Measurements from ENCODE around the gene HECW1.

The HECW1 gene

GRCh38 chr7:43392638-43393330 is 280.3 kb downstream of the HECW1 start:
- H3K27me3 Mint-ChIP-seq, result peaks cover 16% of the 10 kb centered on the region
- DNase-seq (ENCODE audit: low spot score in 2 of 2) (no peak), ATAC-seq (ENCODE audit: low read depth) (no peak)
- H3K4me3 Mint-ChIP-seq, result no peak overlapping the region
- H3K36me3 Mint-ChIP-seq, result no peaks in the 10 kb centered on the region
- H3K9me3 Mint-ChIP-seq, result no peaks in the 10 kb centered on the region
- no peak overlapping the region for H3K27ac Mint-ChIP-seq
- H3K4me1 Mint-ChIP-seq, result no peaks in the 10 kb centered on the region

GRCh38 chr7:43394441-43395130 is 282.1 kb downstream of the HECW1 start:
- no peak overlapping the region for H3K4me3 Mint-ChIP-seq
- DNase-seq (ENCODE audit: low spot score in 2 of 2) (no peak), ATAC-seq (ENCODE audit: low read depth) (no peak)
- H3K9me3 Mint-ChIP-seq, result no peaks in the 10 kb centered on the region
- no peaks in the 10 kb centered on the region for H3K4me1 Mint-ChIP-seq
- H3K27me3 Mint-ChIP-seq, result peaks cover 16% of the 10 kb centered on the region
- H3K27ac Mint-ChIP-seq, result no peak overlapping the region
- no peaks in the 10 kb centered on the region for H3K36me3 Mint-ChIP-seq

- no peak overlapping the region for H3K4me3 Mint-ChIP-seq
- no peak overlapping the region for H3K27ac Mint-ChIP-seq
- no peaks in the 10 kb centered on the region for H3K36me3 Mint-ChIP-seq
- no peaks in the 10 kb centered on the region for H3K4me1 Mint-ChIP-seq
- ATAC-seq (ENCODE audit: low read depth), result no peak
- H3K27me3 Mint-ChIP-seq, result peaks cover 16% of the 10 kb centered on the region
- no peaks in the 10 kb centered on the region for H3K9me3 Mint-ChIP-seq
- DNase-seq (ENCODE audit: low spot score in 2 of 2), result no peak
Observed at GRCh38 chr7:43395351-43395750, 282.9 kb downstream of the HECW1 start.

- Mint-ChIP-seq H3K27me3 (peaks cover 17% of the 10 kb centered on the region), H3K4me3 (no peak overlapping the region), H3K36me3 (no peaks in the 10 kb centered on the region), H3K9me3 (no peaks in the 10 kb centered on the region), H3K27ac (no peak overlapping the region), H3K4me1 (no peaks in the 10 kb centered on the region)
- DNase-seq (ENCODE audit: low spot score in 2 of 2), result no peak
- no peak for ATAC-seq (ENCODE audit: low read depth)
Observed at GRCh38 chr7:43396187-43396740, 283.8 kb downstream of the HECW1 start.

- Mint-ChIP-seq H3K4me3 (no peak overlapping the region), H3K9me3 (no peaks in the 10 kb centered on the region), H3K27me3 (peaks cover 20% of the 10 kb centered on the region), H3K27ac (no peak overlapping the region), H3K4me1 (no peaks in the 10 kb centered on the region), H3K36me3 (no peaks in the 10 kb centered on the region)
- ATAC-seq (ENCODE audit: low read depth) (no peak), DNase-seq (ENCODE audit: low spot score in 2 of 2) (no peak)
Observed at GRCh38 chr7:43398831-43399230, 286.4 kb downstream of the HECW1 start.

- no peaks in the 10 kb centered on the region for H3K9me3 Mint-ChIP-seq
- no peak overlapping the region for H3K4me3 Mint-ChIP-seq
- H3K27me3 Mint-ChIP-seq, result peaks cover 3% of the 10 kb centered on the region
- DNase-seq (ENCODE audit: low spot score in 2 of 2) (no peak), ATAC-seq (ENCODE audit: low read depth) (no peak)
- H3K36me3 Mint-ChIP-seq, result no peaks in the 10 kb centered on the region
- no peak overlapping the region for H3K27ac Mint-ChIP-seq
- H3K4me1 Mint-ChIP-seq, result no peaks in the 10 kb centered on the region
Observed at GRCh38 chr7:43405948-43406347, 293.5 kb downstream of the HECW1 start.

GRCh38 chr7:43406961-43407360 is 294.5 kb downstream of the HECW1 start:
- DNase-seq (ENCODE audit: low spot score in 2 of 2) (no peak), ATAC-seq (ENCODE audit: low read depth) (no peak)
- no peaks in the 10 kb centered on the region for H3K9me3 Mint-ChIP-seq
- peaks cover 3% of the 10 kb centered on the region for H3K27me3 Mint-ChIP-seq
- no peak overlapping the region for H3K27ac Mint-ChIP-seq
- no peaks in the 10 kb centered on the region for H3K4me1 Mint-ChIP-seq
- no peaks in the 10 kb centered on the region for H3K36me3 Mint-ChIP-seq
- no peak overlapping the region for H3K4me3 Mint-ChIP-seq

- no peak overlapping the region for H3K4me3 Mint-ChIP-seq
- ATAC-seq (ENCODE audit: low read depth) (no peak), DNase-seq (ENCODE audit: low spot score in 2 of 2) (no peak)
- H3K27me3 Mint-ChIP-seq, result no peaks in the 10 kb centered on the region
- no peaks in the 10 kb centered on the region for H3K9me3 Mint-ChIP-seq
- H3K36me3 Mint-ChIP-seq, result no peaks in the 10 kb centered on the region
- no peaks in the 10 kb centered on the region for H3K4me1 Mint-ChIP-seq
- H3K27ac Mint-ChIP-seq, result no peak overlapping the region
Observed at GRCh38 chr7:43408981-43409380, 296.5 kb downstream of the HECW1 start.

GRCh38 chr7:43417455-43417854 is 305.0 kb downstream of the HECW1 start:
- ATAC-seq (ENCODE audit: low read depth) (no peak), DNase-seq (ENCODE audit: low spot score in 2 of 2) (no peak)
- Mint-ChIP-seq H3K4me3 (no peak overlapping the region), H3K36me3 (no peaks in the 10 kb centered on the region), H3K27ac (no peak overlapping the region), H3K4me1 (no peaks in the 10 kb centered on the region), H3K9me3 (no peaks in the 10 kb centered on the region), H3K27me3 (peaks cover 11% of the 10 kb centered on the region)

GRCh38 chr7:43430411-43430810 is 318.0 kb downstream of the HECW1 start:
- peaks cover 10% of the 10 kb centered on the region for H3K27me3 Mint-ChIP-seq
- H3K27ac Mint-ChIP-seq, result no peak overlapping the region
- no peaks in the 10 kb centered on the region for H3K4me1 Mint-ChIP-seq
- no peaks in the 10 kb centered on the region for H3K36me3 Mint-ChIP-seq
- H3K9me3 Mint-ChIP-seq, result no peaks in the 10 kb centered on the region
- ATAC-seq (ENCODE audit: low read depth) (no peak), DNase-seq (ENCODE audit: low spot score in 2 of 2) (no peak)
- H3K4me3 Mint-ChIP-seq, result no peak overlapping the region

GRCh38 chr7:43431020-43431595 is 318.7 kb downstream of the HECW1 start:
- no peaks in the 10 kb centered on the region for H3K9me3 Mint-ChIP-seq
- no peak overlapping the region for H3K27ac Mint-ChIP-seq
- H3K4me3 Mint-ChIP-seq, result no peak overlapping the region
- no peaks in the 10 kb centered on the region for H3K4me1 Mint-ChIP-seq
- no peak for DNase-seq (ENCODE audit: low spot score in 2 of 2)
- peaks cover 9% of the 10 kb centered on the region for H3K27me3 Mint-ChIP-seq
- no peak for ATAC-seq (ENCODE audit: low read depth)
- H3K36me3 Mint-ChIP-seq, result no peaks in the 10 kb centered on the region

- ATAC-seq (ENCODE audit: low read depth), result no peak
Observed at GRCh38 chr7:43433639-43434038, 321.2 kb downstream of the HECW1 start.

GRCh38 chr7:43437001-43437400 is 324.6 kb downstream of the HECW1 start:
- Mint-ChIP-seq H3K36me3 (no peaks in the 10 kb centered on the region), H3K27me3 (peaks cover 5% of the 10 kb centered on the region), H3K27ac (no peak overlapping the region), H3K9me3 (no peaks in the 10 kb centered on the region), H3K4me1 (no peaks in the 10 kb centered on the region), H3K4me3 (no peak overlapping the region)
- ATAC-seq (ENCODE audit: low read depth), result no peak
- DNase-seq (ENCODE audit: low spot score in 2 of 2), result no peak

More at GRCh38 chr7:43433639-43434038, 321.2 kb downstream of the HECW1 start:
- H3K4me1 Mint-ChIP-seq, result no peaks in the 10 kb centered on the region
- no peaks in the 10 kb centered on the region for H3K36me3 Mint-ChIP-seq
- no peak overlapping the region for H3K27ac Mint-ChIP-seq
- DNase-seq (ENCODE audit: low spot score in 2 of 2), result no peak
- no peak overlapping the region for H3K4me3 Mint-ChIP-seq
- H3K27me3 Mint-ChIP-seq, result peaks cover 8% of the 10 kb centered on the region
- H3K9me3 Mint-ChIP-seq, result no peaks in the 10 kb centered on the region

- no peaks in the 10 kb centered on the region for H3K36me3 Mint-ChIP-seq
- H3K27me3 Mint-ChIP-seq, result peaks cover 5% of the 10 kb centered on the region
- ATAC-seq (ENCODE audit: low read depth) (no peak), DNase-seq (ENCODE audit: low spot score in 2 of 2) (no peak)
- no peak overlapping the region for H3K4me3 Mint-ChIP-seq
- H3K4me1 Mint-ChIP-seq, result no peaks in the 10 kb centered on the region
- no peaks in the 10 kb centered on the region for H3K9me3 Mint-ChIP-seq
- no peak overlapping the region for H3K27ac Mint-ChIP-seq
Observed at GRCh38 chr7:43438897-43439479, 326.5 kb downstream of the HECW1 start.

All from memory B cell (primary cell).